HEK293 (cell line): Measurements from ENCODE around the gene PI4KA.
"Not testable (repeated sequence)": the region's sequence is repeated elsewhere in the genome, so short reads cannot be mapped to it uniquely, and the experiment has no call there.

Experiments
- CTCF ChIA-PET: fragments of 350-600 bp; formaldehyde crosslinking; extraction: SDS; loops from one replicate; lab custom pipeline; 2021; ENCODE audit warnings: antibody characterized with exemption; lab: Yijun Ruan, JAX
- POLR2A ChIA-PET: fragments of 300-600 bp; formaldehyde crosslinking; extraction: SDS; loops from one replicate; lab custom pipeline; 2020; ENCODE audit warnings: antibody characterized with exemption, inconsistent platforms; lab: Yijun Ruan, JAX
- H3K27ac ChIP-seq: fragments of 200-500 bp; sonication (Bioruptor generic); 2 replicates; pipeline ENCODE4 v1.5.1; 2014; ENCODE audit warnings: low read depth, low read length, control low read depth, inconsistent platforms; ENCODE audit errors: extremely low read depth
- H3K36me3 ChIP-seq, 2 experiments: fragments of 200-500 bp in 1 of 2; sonication (Bioruptor generic) in 1 of 2; 1 replicate in 1 of 2; 2 replicates in 1 of 2; pipeline ENCODE4 v1.5.1; 2014 to 2017; ENCODE audit warnings: inconsistent platforms in 2 of 2, low read length in 2 of 2; ENCODE audit not compliant: control insufficient read depth in 2 of 2, insufficient read depth in 1 of 2
- H3K4me1 ChIP-seq: fragments of 200-500 bp; sonication (Bioruptor generic); 2 replicates; pipeline ENCODE4 v1.5.1; 2014; ENCODE audit warnings: mild to moderate bottlenecking, low read length, inconsistent platforms; ENCODE audit not compliant: control insufficient read depth, insufficient read depth
- H3K4me3 ChIP-seq: 2 replicates; pipeline ENCODE4 v1.5.1; 2011; ENCODE audit warnings: low read depth, mild to moderate bottlenecking, control low read depth, low read length, moderate library complexity
- H3K9me3 ChIP-seq: fragments of 200-500 bp; sonication (Bioruptor generic); 2 replicates; pipeline ENCODE4 v1.5.1; 2014; ENCODE audit warnings: low read depth, low read length, inconsistent platforms; ENCODE audit not compliant: control insufficient read depth, insufficient read depth
- CTCF ChIP-seq: fragments of 450-650 bp; formaldehyde crosslinking; IDR thresholded peaks from 2 replicates; pipeline ENCODE4 v1.5.1; 2016; ENCODE audit warnings: missing biosample characterization, missing genetic modification characterization
- EGR2 ChIP-seq: fragments of 450-650 bp; formaldehyde crosslinking; IDR thresholded peaks from 2 replicates; pipeline ENCODE4 v1.5.1; 2016; ENCODE audit warnings: low read depth, missing biosample characterization, missing genetic modification characterization
- GLIS1 ChIP-seq: fragments of 450-650 bp; formaldehyde crosslinking; IDR thresholded peaks from 2 replicates; pipeline ENCODE4 v1.5.1; 2016; ENCODE audit warnings: missing biosample characterization, missing genetic modification characterization
- IKZF3 ChIP-seq: fragments of 450-650 bp; IDR thresholded peaks from 2 replicates; pipeline ENCODE4 v1.5.0; 2018; ENCODE audit warnings: missing biosample characterization, mild to moderate bottlenecking, missing genetic modification characterization, moderate library complexity
- ZBTB17 ChIP-seq: fragments of 450-650 bp; formaldehyde crosslinking; IDR thresholded peaks from 2 replicates; pipeline ENCODE4 v1.5.1; 2016; ENCODE audit warnings: missing biosample characterization, missing genetic modification characterization
- ZFHX2 ChIP-seq: fragments of 450-650 bp; formaldehyde crosslinking; conservative IDR thresholded peaks from 2 replicates; pipeline ENCODE4 v1.5.1; 2016; ENCODE audit warnings: missing biosample characterization, missing genetic modification characterization
- ZNF335 ChIP-seq: fragments of 450-650 bp; formaldehyde crosslinking; conservative IDR thresholded peaks from 2 replicates; pipeline ENCODE4 v1.5.1; 2016; ENCODE audit warnings: missing biosample characterization, missing genetic modification characterization
- ZNF654 ChIP-seq: fragments of 450-650 bp; formaldehyde crosslinking; IDR thresholded peaks from 2 replicates; pipeline ENCODE4 v1.5.1; 2016; ENCODE audit warnings: low read depth, missing biosample characterization, missing genetic modification characterization
- ZNF660 ChIP-seq: fragments of 450-650 bp; IDR thresholded peaks from 2 replicates; pipeline ENCODE4 v1.5.1; 2018; ENCODE audit warnings: missing biosample characterization, mild to moderate bottlenecking, missing genetic modification characterization
- TF ChIP-seq, protein P1 (sequence below): fragments of 450-650 bp; formaldehyde crosslinking; IDR thresholded peaks from 2 replicates; pipeline ENCODE4 v1.5.1; 2016; ENCODE audit warnings: missing biosample characterization, missing genetic modification characterization
- TF ChIP-seq, protein P2 (sequence below): fragments of 450-650 bp; formaldehyde crosslinking; IDR thresholded peaks from 2 replicates; pipeline ENCODE4 v1.5.1; 2016; ENCODE audit warnings: missing biosample characterization, missing genetic modification characterization
- TF ChIP-seq, protein P3 (sequence below): fragments of 450-650 bp; formaldehyde crosslinking; IDR thresholded peaks from 2 replicates; pipeline ENCODE4 v1.5.1; 2016; ENCODE audit warnings: missing biosample characterization, missing genetic modification characterization

The PI4KA gene

DNA sequence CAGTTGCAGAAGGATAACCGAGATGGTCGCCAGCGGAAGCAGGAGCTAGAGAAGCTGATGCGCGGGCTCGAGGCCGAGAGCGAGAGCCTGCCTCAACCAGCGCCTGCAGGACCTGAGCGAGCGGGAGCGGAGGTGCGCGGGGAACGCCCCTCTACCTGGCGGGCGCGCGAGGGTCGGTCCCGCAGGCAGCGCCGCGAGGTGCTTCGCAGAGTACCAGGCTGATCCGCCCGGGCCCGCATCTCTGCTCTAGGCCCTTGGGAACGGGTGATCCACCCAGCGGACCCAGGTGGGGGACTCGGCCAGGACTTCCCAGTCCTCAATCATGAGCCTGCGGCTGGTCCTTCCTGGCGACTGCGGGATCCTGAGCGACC is 156.5 kb downstream of the PI4KA start (continued):
- TF ChIP-seq, protein P1, sequence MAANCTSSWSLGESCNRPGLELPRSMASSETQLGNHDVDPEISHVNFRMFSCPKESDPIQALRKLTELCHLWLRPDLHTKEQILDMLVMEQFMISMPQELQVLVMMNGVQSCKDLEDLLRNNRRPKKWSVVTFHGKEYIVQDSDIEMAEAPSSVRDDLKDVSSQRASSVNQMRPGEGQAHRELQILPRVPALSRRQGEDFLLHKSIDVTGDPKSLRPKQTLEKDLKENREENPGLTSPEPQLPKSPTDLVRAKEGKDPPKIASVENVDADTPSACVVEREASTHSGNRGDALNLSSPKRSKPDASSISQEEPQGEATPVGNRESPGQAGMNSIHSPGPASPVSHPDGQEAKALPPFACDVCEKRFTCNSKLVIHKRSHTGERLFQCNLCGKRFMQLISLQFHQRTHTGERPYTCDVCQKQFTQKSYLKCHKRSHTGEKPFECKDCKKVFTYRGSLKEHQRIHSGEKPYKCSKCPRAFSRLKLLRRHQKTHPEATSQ (tag by site-specific recombination) = peak; percentile 30; the same call in 1 of the 2 replicates
- TF ChIP-seq, all 188 proteins: peak for 11; not testable (repeated sequence) for 177

DNA sequence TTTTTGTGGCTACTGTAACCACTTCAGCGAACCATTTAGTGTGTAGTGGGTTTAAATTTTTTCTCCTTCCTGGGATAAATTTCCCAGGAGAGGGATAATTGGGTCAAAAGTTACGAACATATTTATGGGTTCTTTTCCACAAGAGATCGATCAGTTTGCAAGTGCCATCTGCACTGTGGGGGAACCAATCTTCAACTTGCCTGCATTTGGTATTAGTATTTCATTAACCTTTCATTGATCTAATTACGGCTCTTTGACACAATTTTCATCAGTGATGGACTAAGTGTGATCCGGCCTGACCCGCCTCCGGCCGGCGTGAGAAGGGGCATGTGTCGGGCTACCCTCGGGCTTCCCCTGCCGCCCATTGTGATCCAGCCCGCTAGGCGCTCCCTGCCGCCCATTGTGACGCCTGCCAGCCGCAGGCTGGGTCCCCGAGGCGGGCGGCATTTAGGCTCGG is 156.9 kb downstream of the PI4KA start:
- H3K9me3 ChIP-seq, H3K36me3 ChIP-seq, POLR2A ChIA-PET, H3K4me1 ChIP-seq: not testable (repeated sequence)
- CTCF ChIA-PET = interaction anchor here (1.3 kb wide), 1 partner anchor 79 kb away, joined by 3 read pairs; no protein-coding TSS in a partner anchor
- Histone ChIP-seq H3K27ac (0 out of 2 replicates have a peak overlapping the region, but pooled peaks have one; percentile 37), H3K4me3 (peak overlapping the region; percentile 24; the same call in 1 of the 2 replicates)
- TF ChIP-seq, protein P2, sequence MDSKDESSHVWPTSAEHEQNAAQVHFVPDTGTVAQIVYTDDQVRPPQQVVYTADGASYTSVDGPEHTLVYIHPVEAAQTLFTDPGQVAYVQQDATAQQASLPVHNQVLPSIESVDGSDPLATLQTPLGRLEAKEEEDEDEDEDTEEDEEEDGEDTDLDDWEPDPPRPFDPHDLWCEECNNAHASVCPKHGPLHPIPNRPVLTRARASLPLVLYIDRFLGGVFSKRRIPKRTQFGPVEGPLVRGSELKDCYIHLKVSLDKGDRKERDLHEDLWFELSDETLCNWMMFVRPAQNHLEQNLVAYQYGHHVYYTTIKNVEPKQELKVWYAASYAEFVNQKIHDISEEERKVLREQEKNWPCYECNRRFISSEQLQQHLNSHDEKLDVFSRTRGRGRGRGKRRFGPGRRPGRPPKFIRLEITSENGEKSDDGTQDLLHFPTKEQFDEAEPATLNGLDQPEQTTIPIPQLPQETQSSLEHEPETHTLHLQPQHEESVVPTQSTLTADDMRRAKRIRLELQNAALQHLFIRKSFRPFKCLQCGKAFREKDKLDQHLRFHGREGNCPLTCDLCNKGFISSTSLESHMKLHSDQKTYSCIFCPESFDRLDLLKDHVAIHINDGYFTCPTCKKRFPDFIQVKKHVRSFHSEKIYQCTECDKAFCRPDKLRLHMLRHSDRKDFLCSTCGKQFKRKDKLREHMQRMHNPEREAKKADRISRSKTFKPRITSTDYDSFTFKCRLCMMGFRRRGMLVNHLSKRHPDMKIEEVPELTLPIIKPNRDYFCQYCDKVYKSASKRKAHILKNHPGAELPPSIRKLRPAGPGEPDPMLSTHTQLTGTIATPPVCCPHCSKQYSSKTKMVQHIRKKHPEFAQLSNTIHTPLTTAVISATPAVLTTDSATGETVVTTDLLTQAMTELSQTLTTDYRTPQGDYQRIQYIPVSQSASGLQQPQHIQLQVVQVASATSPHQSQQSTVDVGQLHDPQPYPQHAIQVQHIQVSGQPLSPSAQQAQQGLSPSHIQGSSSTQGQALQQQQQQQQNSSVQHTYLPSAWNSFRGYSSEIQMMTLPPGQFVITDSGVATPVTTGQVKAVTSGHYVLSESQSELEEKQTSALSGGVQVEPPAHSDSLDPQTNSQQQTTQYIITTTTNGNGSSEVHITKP (tag by site-specific recombination) = peak; percentile 70
- 0 out of 2 replicates have a peak, but pooled peaks have one; percentile 14 for TF ChIP-seq IKZF3 (tag by site-specific recombination)

DNA sequence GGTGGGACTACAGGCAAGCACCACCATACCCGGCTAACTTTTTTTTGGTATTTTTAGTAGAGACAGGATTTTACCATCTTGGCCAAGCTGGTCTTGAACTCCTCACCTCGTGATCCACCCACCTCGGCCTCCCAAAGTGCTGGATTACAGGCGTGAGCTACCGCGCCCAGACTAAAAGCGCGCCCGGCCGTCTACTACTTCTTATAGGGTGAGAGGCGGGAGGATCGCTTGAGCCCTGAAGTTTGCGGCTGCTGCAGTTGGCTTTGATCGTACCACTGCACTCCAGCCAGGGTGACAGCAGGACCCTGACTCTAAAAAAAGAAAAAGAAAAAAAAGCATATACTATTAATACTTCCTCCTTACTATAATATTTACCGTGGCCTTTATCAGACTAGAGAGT is 158.3 kb downstream of the PI4KA start:
- H3K27ac ChIP-seq, H3K4me1 ChIP-seq, H3K4me3 ChIP-seq, H3K9me3 ChIP-seq, POLR2A ChIA-PET, H3K36me3 ChIP-seq: not testable (repeated sequence)
- CTCF ChIA-PET = interaction anchor here (0.6 to 1.6 kb wide), 7 partner anchors 68 to 282 kb away, joined by 3 to 5 read pairs (median 4); no protein-coding TSS in a partner anchor

GRCh38 chr22:20699856-20700255 is 158.8 kb downstream of the PI4KA start:
- POLR2A ChIA-PET, H3K9me3 ChIP-seq, H3K4me3 ChIP-seq, H3K4me1 ChIP-seq, H3K36me3 ChIP-seq, H3K27ac ChIP-seq: not testable (repeated sequence)
- CTCF ChIA-PET = interaction anchor here (1.2 to 1.6 kb wide), 3 partner anchors 95 to 282 kb away, joined by 4 to 5 read pairs (median 5); no protein-coding TSS in a partner anchor

DNA sequence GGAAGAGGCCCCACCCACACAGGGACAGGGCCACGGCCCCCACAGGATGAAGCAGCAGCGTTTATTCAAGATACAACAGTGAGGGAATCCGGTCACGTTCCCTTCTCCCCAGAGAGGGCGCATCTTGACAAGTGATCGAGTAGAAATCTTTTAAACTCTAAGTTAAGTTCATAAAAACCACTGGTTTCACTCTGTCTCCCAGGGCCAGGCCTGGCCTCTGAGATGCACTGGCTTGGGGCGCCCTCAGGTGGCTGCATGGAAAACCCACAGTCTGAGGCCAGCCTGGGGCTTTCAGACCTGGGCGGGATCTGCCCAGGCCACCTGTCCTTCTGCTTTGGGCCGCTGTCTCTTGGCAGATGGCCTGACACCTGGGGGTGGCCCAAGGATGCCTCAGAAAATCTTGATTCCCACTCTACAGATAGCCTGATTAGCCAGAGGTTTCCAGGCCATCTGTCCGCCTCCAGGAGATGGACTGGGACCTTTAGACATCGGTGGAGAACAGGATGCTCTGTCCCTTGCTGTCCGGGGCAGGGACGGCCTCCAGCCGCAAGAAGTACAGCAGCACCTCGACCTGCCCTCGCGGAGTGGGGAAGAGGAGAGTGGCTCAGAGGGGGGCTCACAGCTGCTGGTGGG is 161.0 kb downstream of the PI4KA start:
- H3K27ac ChIP-seq, H3K4me1 ChIP-seq, POLR2A ChIA-PET, H3K4me3 ChIP-seq, H3K36me3 ChIP-seq, H3K9me3 ChIP-seq: not testable (repeated sequence)
- CTCF ChIA-PET = interaction anchor here (0.7 kb wide), 1 partner anchor 25 kb away, joined by 6 read pairs; no protein-coding TSS in a partner anchor
- TF ChIP-seq ZNF654 (tag by site-specific recombination) (peak; percentile 92), CTCF (tag by site-specific recombination) (peak; percentile 72), GLIS1 (peak; percentile 21; the same call in 1 of the 2 replicates), EGR2 (tag by site-specific recombination) (0 out of 2 replicates have a peak, but pooled peaks have one; percentile 31), ZNF335 (tag by site-specific recombination) (peak; percentile 21; the same call in 1 of the 2 replicates), ZFHX2 (tag by site-specific recombination) (peak; percentile 20; the same call in 1 of the 2 replicates), ZBTB17 (tag by site-specific recombination) (peak; percentile 24; the same call in 1 of the 2 replicates), ZNF660 (tag by site-specific recombination) (peak; percentile 52; the same call in 1 of the 2 replicates)
- TF ChIP-seq, protein P3, sequence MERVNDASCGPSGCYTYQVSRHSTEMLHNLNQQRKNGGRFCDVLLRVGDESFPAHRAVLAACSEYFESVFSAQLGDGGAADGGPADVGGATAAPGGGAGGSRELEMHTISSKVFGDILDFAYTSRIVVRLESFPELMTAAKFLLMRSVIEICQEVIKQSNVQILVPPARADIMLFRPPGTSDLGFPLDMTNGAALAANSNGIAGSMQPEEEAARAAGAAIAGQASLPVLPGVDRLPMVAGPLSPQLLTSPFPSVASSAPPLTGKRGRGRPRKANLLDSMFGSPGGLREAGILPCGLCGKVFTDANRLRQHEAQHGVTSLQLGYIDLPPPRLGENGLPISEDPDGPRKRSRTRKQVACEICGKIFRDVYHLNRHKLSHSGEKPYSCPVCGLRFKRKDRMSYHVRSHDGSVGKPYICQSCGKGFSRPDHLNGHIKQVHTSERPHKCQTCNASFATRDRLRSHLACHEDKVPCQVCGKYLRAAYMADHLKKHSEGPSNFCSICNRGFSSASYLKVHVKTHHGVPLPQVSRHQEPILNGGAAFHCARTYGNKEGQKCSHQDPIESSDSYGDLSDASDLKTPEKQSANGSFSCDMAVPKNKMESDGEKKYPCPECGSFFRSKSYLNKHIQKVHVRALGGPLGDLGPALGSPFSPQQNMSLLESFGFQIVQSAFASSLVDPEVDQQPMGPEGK (tag by site-specific recombination) = 0 out of 2 replicates have a peak, but pooled peaks have one; percentile 28
